GM19395 (cell line): Measurements from ENCODE around the gene PAXX.
A peak's percentile ranks its signal among the peaks of the same experiment; 100 is the strongest.

Source experiments
- ATAC-seq: cut with Tn5 transposase; IDR thresholded peaks from one replicate; pipeline ENCODE4 v1.9.1; 2021; ENCODE audit warnings: mild to moderate bottlenecking, moderate library complexity; ENCODE audit not compliant: unreplicated experiment

The PAXX gene, protein sequence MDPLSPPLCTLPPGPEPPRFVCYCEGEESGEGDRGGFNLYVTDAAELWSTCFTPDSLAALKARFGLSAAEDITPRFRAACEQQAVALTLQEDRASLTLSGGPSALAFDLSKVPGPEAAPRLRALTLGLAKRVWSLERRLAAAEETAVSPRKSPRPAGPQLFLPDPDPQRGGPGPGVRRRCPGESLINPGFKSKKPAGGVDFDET

DNA sequence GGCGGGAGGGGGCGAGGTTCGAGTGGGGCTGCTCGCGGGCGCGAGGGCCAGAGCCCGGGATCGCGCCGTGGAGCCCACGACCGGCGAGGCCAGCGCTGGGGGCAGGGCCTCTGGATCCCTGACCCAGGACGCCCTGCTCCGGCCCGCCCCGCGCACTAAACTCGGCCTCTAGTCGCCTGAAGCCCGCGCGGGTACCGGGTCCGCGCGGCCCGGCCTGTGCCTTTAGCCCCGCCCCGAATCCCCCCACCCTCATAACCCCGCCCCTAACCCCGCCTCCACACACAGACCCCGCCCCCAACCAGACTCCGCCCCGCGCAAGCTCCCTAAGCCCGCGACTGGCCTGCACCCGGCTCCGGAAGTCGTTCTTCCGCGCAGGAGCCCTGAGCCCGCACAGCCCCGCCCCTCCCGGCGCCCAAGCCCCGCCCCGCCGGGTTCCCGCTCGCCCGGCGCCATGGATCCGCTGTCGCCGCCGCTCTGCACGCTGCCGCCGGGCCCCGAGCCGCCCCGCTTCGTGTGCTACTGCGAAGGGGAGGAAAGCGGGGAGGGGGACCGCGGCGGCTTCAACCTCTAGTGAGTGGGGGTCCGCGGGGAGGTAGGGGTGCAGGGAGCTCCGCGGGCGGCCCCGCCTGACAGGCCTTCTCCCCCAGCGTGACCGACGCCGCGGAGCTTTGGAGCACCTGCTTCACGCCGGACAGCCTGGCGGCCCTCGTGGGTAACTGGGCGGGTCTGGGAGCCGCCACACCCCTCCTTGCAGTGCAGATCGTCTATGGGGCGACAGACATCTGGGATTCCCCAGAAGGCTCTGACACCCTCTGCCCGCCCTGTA, at the start of gene PAXX:
Gene PAXX (plus strand): TSS at position 430 of the 826 bp plus-strand sequence. CDS start 22 bp downstream, at position 452.
- peak; percentile 75 for ATAC-seq

DNA sequence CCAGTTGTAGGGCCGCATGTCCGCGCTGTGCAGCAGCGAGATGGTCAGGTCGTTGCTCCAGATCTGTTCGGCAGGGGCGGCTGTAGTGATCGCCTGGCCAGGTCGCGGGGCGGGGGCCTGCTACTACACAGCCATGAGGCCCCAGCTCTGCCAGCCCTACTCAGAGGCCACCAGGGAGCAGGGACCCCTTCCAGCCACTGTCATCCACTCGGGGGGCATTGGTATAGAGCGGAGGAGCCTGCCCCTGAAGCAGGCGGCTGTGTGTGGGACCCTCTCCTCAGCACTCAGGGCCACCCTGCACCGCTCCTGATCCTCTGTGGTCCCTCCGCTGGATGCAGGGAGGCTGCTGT, 49.4 kb upstream of the PAXX start:
- ATAC-seq = no peak

DNA sequence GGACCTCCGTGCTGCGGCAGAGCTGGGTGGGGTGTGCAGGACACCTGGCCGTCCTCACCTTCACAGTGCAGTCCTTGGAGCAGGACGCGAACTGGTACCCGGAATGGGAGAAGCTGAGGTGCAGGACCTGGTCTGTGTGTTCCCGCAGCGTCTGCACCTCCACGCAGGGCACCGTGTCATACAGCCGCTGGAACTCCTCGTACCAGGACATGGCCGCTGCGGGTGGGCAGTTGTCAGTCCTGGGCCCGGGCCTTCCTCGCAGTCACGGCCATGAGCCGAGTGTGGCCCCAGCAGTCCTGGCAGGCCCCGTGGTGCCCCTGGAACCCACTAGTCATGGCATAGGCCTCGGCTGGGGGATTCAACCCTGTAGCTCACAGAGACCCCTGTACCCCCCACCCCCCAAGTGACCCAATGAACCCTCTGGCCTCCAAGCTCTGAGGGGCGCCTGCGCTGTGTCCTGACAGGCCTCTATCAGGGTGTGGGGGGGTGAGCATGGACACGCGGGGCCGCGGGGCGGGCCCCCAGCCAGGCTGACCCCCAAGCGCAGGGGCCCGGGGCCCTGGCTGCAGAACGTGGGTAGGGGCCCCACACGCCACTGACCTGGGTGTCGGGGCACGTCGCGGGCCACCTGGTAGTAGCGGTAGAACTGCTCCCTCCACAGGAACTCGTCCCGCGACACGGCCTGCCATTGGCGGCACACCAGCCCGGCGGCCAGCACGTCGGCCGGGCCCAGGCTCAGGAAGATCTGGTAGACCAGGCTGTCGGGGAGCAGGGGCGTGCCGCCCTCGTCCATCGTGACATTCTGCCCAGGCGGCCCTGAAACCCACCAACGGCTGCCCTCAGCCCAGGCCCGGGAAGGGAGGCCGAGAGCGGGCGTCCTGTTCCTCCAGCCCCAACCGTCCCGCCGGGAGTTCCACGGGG, 48.7 kb upstream of the PAXX start:
- ATAC-seq = peak; percentile 28

DNA sequence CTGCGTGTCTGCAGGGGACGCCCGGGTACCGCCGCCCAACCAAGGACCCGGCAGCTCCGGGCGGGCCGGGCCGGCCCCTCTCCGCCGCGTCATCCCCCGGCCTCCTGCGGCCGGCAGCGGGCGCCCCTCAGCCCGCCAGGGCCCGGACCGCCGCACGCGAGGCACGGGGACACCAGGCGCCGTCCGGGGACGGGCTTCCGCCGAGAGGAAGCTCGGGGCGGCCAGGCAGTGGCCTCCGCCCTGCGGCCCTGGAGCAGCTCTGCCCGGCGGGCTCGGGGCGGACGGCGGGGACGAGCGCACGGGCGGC, 48.1 kb upstream of the PAXX start:
- peak; percentile 42 for ATAC-seq

DNA sequence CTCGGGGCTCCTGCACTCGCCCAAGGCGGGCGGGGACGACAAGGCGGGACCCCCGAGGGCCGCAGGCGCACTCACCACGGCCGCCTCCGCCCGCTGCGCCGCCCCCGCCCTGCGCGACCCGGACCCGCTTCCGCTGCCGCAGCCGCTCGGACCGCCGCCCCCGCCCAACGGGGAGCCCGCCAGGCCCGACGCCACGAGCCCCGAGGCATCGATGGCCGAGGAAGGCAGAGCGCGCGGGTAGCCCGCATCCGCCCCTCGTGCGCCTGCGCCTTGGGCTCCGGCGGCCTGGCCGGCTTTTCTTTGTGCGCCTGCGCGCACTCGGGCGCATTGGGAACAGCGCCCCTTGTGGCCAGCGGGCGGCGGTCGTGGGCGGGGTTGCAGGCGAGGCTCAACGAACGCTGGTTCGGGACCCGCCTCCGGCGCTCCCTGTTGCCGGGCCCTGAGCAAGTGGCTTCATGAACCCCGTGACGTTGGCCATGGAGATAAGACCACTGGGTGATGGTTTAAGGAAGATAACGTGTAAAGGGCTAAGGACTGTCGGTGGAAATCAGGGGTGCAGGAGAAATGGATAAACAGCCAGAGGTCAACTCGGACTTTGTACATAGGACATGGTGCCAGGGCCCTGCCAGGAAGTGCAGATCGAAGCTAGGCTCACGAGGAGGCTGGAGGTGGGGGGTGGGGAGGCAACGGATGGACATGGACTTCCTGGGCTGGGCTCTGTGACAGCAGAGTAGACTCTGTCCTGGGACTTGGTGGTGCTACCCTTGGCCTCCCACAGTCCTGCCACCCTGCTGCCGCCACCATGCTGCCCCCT, 47.5 kb upstream of the PAXX start, which contains the start of the genes C8G and FBXW5:
Gene C8G (plus strand): TSS at position 725 of the 814 bp plus-strand sequence. CDS start 78 bp downstream, at position 803.
Gene FBXW5 (minus strand): TSS at position 220 of the 814 bp plus-strand sequence. CDS start 655 bp downstream, outside the sequence.
- ATAC-seq = peak; percentile 63

DNA sequence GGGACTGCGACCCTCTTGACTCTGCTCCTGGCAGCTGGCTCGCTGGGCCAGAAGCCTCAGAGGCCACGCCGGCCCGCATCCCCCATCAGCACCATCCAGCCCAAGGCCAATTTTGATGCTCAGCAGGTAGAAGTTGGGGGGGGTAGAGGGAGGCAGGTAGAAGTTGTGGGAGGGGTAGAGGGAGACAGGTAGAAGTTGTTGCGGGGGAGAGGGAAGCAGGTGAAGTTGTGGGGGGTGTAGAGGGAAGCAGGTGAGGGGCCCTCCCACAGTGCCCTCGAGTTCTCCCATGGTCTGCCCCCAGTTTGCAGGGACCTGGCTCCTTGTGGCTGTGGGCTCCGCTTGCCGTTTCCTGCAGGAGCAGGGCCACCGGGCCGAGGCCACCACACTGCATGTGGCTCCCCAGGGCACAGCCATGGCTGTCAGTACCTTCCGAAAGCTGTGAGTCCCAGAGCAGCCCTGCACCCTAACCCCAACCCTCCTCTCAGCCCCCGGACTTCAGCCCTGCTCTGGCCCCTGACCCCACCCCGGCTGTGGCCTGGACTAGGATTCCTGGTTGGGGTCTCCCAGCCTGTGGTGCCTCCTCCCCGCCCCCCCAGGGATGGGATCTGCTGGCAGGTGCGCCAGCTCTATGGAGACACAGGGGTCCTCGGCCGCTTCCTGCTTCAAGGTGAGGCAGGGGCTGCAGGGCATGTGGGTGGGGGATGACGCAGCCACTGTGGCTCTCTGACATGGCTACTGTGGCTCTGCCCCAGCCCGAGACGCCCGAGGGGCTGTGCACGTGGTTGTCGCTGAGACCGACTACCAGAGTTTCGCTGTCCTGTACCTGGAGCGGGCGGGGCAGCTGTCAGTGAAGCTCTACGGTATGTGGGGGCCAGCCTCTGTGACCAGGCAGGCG, 46.6 kb upstream of the PAXX start:
- ATAC-seq = no peak

DNA sequence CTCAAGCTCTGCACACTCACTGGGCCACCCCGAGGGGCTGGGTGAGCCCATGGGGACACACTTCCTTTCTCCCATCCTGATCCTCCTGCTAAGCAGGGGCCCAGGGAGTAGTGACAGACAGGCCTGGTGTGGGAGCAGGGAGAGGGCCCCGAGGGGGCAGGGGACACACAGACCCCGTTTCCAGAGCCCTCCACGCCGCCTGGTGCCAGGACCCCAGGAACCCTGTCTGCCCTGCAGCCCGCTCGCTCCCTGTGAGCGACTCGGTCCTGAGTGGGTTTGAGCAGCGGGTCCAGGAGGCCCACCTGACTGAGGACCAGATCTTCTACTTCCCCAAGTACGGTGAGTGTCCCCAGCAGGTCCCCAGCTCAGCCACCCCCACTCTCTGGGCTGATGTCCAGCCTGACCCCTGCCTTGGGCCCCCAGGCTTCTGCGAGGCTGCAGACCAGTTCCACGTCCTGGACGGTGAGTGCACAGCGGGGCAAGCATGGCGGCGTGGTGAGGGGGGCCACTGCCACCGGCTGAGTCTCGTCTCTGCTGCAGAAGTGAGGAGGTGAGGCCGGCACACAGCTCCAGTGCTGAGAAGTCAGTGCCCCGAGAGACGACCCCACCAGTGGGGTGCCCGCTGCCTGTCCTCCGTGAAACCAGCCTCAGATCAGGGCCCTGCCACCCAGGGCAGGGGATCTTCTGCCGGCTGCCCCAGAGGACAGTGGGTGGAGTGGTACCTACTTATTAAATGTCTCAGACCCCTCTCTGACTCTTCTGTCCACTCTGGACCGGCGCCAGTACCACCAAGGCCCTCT, 45.8 kb upstream of the PAXX start:
- ATAC-seq = no peak

DNA sequence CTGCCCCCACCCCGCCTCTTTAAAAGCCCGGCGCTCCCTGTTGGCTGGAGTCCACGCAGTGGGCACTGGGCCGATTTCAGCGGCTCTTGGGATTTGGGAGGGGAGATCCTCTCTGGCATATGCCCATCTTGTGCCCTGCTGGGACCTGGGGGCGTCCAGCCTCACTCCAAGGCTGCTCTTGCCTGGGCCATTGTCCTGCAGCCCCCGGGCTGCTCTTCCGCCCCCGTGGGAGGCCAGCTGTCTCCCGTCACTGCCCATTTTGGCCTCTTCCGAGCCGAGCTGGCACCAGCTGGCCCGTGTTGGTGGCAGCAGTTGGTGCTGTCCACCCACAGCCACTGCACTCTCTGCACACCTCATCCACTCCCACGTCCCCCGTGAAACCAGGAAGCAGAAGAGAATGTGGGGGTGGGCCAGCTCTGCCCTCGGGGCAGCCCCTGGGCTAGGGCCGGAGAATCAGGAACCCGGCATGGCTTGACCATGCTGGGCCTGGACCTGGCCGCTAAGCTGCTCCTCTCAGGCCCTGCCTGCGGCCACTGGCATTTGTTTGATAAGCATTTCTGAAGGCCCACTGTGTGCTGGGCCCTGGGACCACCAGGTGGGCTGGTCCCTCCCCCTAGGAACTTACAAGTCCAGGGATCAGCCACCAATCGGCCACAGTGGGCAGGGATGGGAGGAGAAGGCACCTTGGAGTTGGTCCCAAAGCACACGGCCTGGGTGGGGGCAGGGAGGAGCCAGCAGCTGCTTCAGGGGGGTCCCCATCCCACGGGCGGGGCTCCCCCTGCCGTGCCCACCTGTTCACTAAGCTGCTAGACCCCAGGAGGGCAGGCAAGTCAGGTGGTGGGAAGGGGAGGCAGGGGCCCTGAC, 45.0 kb upstream of the PAXX start:
- no peak for ATAC-seq

DNA sequence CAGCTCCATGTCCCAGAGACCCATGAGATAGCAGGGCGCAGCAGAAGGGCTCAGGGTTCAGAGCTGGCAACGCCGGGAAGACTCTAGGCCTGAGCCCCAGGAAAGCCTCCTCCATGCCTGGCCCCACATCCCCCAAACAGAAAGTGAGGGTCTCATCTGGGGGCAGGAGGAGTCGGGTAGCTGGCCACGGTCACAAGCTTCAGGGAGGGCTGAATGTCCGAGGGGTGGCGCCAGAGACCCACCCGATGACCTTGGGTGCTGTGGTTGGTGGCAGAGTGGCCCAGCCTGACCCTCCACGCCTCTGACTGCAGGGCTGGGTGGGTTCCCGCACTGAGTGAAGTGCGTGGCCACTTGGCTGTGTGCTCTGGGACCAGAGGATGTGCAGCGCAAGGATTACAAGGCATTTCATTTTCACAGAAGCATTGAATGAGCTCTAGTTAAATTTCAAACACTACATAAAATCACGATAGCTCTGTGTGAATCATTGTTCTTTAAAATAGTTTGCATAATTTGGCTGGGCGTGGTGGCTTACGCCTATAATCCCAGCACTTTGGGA, 44.2 kb upstream of the PAXX start:
- ATAC-seq = no peak

DNA sequence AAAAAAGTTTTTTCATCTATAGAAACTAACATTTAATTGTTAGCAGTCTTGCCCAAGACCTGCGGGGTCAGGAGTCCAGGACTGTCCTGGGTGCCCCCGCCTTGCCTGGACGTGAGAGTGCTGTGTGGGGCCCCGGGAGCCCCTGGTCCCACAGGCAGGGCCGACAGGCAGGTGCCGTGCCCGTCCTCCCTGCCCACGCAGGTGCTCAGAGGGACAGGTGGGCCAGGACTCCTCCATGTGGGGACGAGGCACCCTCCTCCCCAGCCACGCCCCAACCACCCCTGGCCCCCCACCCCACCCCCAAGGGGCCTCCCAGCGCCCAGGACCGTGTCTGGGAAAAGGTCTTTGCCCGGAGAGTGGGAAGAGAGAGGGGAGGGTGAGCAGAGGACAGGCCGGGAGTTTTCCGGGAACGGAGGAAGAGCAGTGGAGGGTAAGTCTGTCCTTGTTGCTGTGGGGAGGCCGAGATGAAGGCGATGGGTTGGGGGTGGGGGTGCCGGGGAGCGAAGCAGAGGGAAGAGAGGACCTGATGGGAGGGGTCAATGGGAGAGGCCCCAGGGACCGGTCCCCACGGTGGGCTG, 42.9 kb upstream of the PAXX start:
- ATAC-seq = no peak

DNA sequence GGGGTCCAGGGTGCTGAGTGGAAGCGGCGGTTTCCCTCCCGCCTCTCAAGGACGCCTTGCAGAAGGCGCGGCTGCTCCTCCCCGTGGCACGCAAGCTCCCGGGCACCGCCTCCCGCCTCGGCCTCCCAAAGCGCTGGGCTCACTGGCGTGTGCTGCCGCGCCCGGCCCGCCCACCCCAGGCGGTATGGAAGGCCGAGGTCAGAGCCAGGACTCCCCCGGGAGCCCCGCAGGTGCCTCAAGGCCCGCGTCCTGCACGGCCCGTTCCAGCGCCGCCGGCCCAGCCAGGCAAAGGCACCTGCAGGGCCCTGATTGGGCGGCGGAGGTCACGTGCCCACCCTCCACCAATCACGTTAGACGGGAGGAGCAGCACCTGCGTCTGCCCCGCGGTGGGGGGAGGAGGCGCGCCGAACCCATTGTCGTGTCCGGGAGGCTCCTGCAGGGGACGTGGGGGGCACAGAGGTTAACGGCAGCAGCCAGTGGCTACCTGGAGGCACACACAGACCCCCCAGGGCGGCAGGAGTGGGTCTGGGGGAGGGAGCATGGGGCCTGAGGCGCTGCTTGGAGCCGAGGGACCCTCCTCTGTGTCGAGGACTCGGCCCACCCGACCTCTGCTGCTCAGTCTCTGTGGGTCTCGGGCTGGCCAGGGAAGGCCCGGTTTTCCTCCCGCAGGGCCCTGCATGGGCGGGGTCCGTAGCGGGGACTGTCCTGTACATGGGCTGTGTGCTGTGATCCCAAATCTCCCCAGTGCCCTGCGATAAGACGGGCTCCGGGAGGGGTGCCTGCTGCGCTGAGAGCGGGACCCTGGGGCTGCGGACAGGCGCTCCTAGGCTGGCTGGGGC, 42.2 kb upstream of the PAXX start:
- ATAC-seq = peak; percentile 86

DNA sequence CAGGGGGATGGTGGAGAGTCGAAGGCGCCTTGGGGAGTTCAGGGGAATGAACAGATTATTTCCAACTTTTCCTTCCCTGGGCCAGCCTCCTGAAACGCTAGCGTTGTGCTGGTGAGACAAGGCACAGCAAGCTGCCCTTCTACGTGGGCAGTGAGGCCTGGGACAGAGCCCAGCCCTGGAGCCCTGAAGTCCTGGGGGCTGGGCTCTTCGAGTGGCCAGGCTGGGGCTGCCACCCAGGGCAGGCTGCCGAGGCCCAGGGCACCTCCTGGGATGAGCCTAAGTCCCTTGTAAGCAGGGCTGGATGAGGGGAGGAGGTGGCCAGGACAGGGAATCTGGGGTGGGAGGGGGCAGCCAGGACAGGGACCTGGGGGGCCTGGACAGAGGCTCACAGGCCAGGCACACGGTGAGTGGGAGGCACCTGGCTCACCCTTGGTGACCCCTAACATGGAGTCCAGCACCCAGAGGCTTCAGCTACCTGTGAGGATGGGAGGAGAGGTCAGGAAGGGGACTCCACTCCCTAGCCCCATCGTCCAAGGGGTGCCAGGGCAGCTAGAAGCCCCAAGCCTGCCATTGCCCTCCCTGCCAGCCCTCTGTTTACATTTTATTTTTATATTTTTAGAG, 41.5 kb upstream of the PAXX start:
- no peak for ATAC-seq

DNA sequence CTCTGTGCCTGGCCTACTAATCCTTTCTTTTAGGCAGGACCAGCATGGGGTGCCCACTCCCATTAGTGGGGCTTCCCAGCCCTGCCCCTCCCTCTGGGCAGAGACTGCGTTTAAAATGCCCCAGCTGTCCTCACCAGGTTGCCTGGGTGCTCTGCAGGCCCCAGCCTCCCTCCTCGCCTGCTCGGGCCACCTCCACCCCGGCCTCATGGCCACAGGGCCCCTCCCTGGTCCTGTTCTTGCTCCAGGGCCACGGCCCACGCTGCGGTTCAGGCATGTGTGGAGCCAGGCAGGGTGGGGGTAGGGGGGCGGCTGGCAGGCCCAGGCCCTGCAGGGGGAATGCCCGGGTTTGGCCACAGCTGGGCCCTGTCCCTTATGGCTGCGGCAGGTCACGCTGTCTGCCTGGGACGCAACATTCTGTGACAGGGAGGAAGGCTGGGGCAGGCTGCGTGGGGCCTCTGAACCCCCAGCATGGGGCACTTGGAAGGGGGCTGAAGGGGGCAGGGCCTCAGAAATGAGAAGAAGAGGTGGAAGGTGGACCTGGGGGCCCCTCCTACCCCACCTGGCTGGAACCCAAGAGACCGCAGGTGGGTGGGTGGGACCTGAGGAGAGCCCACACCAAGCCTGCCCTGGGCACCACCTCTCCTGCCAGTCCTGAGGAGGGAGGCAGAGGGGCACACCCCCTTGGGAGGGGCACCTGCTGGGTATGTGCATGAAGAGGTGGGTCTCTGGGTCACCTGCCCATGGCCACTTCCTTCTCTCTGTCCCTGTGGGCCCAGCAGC, 40.5 kb upstream of the PAXX start, which contains the start of gene LCN12:
Gene LCN12 (plus strand): TSS at position 733 of the 780 bp plus-strand sequence. CDS start 55 bp downstream, outside the sequence.
- ATAC-seq = no peak

DNA sequence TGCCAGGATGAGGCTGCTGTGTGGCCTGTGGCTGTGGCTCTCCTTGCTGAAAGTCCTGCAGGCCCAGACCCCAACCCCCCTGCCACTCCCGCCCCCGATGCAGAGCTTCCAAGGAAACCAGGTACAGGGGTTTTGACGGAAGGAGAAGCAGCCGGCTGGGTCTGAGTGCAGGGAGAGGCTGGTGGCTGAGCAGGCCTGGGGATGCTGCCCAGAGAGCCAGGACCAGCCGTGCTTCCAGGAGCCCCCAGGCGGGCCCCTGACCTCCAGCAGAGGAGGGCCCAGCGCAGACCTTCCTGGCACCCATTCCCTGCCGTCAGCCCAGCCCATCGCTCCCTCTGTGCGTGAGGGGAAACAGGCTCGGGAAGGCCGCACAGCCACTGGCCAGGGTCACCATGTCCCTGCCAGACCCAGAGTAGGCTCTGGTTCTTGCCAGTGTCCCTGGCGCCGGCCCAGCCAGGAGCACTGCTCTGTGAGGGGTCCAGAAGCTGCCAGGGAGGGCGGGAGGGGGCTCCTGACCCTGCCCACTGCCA, 39.8 kb upstream of the PAXX start:
- ATAC-seq = no peak
